H1 (cell line): ENCODE results near the gene DNAH12. TPM values are rescaled to one million over a fixed set of nuclear protein-coding genes. Genes with fewer than 3 reads are reported as not detected.

Experiments used
- CTCF ChIA-PET: fragments of 300-600 bp; sonication (Branson Sonifier 250); formaldehyde crosslinking; loops from one replicate; lab custom pipeline; 2021; ENCODE audit not compliant: partially characterized antibody; lab: Charles Lee
- POLR2A ChIA-PET: fragments of 300-600 bp; sonication (Branson Sonifier 250); formaldehyde crosslinking; loops from one replicate; lab custom pipeline; 2021; ENCODE audit warnings: inconsistent platforms; ENCODE audit not compliant: partially characterized antibody; lab: Charles Lee
- DNase-seq, 2 experiments: peaks; one replicate each; pipeline versions ENCODE4 v3.0.0 to v3.0.0-alpha.2; 2010 to 2022; ENCODE audit warnings: low spot score in 2 of 2, low read depth in 1 of 2, mixed read lengths in 1 of 2
- FAIRE-seq: peaks from 2 replicates; lab custom pipeline; 2011; peaks lifted over from hg19 to GRCh38; lab: Jason Lieb, UNC
- H2AFZ ChIP-seq: 2 replicates; pipeline ENCODE4 v1.8.1; 2012; ENCODE audit warnings: low read length, inconsistent platforms
- H2AK5ac ChIP-seq: 2 replicates; pipeline ENCODE4 v1.6.1; 2013; ENCODE audit warnings: low read depth, low read length
- H2BK120ac ChIP-seq: replicated peaks from 2 replicates; pipeline ENCODE3; 2013; ENCODE audit warnings: low read depth, low read length, inconsistent platforms
- H2BK12ac ChIP-seq: 2 replicates; pipeline ENCODE4 v1.6.1; 2013; ENCODE audit warnings: low read depth, low read length
- H2BK15ac ChIP-seq: 2 replicates; pipeline ENCODE4 v1.6.1; 2013; ENCODE audit warnings: low read length
- H2BK20ac ChIP-seq: 2 replicates; pipeline ENCODE4 v1.6.1; 2013; ENCODE audit warnings: low read length
- H2BK5ac ChIP-seq: 2 replicates; pipeline ENCODE4 v1.6.1; 2013; ENCODE audit warnings: low read depth, low read length
- H3K14ac ChIP-seq: 2 replicates; pipeline ENCODE4 v1.6.1; 2013; ENCODE audit warnings: inconsistent platforms; ENCODE audit not compliant: insufficient read length
- H3K18ac ChIP-seq: 2 replicates; pipeline ENCODE4 v1.6.1; 2013; ENCODE audit warnings: low read length; ENCODE audit errors: extremely low read depth
- H3K23ac ChIP-seq: 2 replicates; pipeline ENCODE4 v1.6.1; 2013; ENCODE audit warnings: inconsistent platforms; ENCODE audit not compliant: insufficient read length
- H3K23me2 ChIP-seq: 2 replicates; pipeline ENCODE4 v1.6.1; 2013; ENCODE audit warnings: low read depth, low read length
- H3K27ac ChIP-seq: 2 replicates; pipeline ENCODE4 v1.6.1; 2011; ENCODE audit warnings: low read depth, low read length, inconsistent platforms
- H3K27me3 ChIP-seq, 4 experiments: replicated peaks in 1 of 4; 1 replicate in 1 of 4; 2 replicates in 3 of 4; pipeline versions ENCODE4 v1.6.1 to v1.8.1; 2011 to 2013; ENCODE audit warnings: low read length in 3 of 4, mild to moderate bottlenecking in 3 of 4, inconsistent platforms in 2 of 4, mixed read lengths in 2 of 4, moderate library complexity in 1 of 4; ENCODE audit not compliant: control insufficient read depth in 3 of 4, insufficient read depth in 3 of 4; ENCODE audit errors: extremely low read depth in 1 of 4
- H3K36me3 ChIP-seq, 4 experiments: 2 replicates each; pipeline versions ENCODE4 v1.6.1 to v1.8.1; 2011 to 2013; ENCODE audit warnings: mild to moderate bottlenecking in 4 of 4, low read length in 3 of 4, moderate library complexity in 2 of 4, control low read depth in 1 of 4, inconsistent platforms in 1 of 4; ENCODE audit not compliant: insufficient read depth in 4 of 4, control insufficient read depth in 2 of 4
- H3K4ac ChIP-seq: replicated peaks from 2 replicates; pipeline ENCODE3; 2013; ENCODE audit warnings: low read length, low read depth, mixed read lengths, inconsistent platforms; ENCODE audit not compliant: insufficient read length
- H3K4me1 ChIP-seq, 4 experiments: replicated peaks in 1 of 4; 1 replicate in 1 of 4; 2 replicates in 3 of 4; pipeline versions ENCODE4 v1.6.1 to v1.8.1; 2011 to 2013; ENCODE audit warnings: low read length in 3 of 4, inconsistent platforms in 2 of 4, mixed read lengths in 1 of 4; ENCODE audit not compliant: insufficient read depth in 4 of 4, control insufficient read depth in 3 of 4
- H3K4me2 ChIP-seq, 2 experiments: 2 replicates each; pipeline versions ENCODE4 v1.6.1 to v1.8.1; 2011 to 2013; ENCODE audit warnings: low read depth in 2 of 2, low read length in 2 of 2, control low read depth in 1 of 2, inconsistent platforms in 1 of 2, mild to moderate bottlenecking in 1 of 2; ENCODE audit not compliant: insufficient read depth in 1 of 2
- H3K4me3 ChIP-seq, 4 experiments: fragments of 200-600, 300-600 bp in 1 of 4; sonication (generic), shearing (Covaris generic), sonication (Bioruptor Twin) in 1 of 4; 2 replicates each; pipeline versions ENCODE4 v1.5.1 to v1.8.1; 2011 to 2016; ENCODE audit warnings: low read length in 4 of 4, low read depth in 3 of 4, control low read depth in 2 of 4, inconsistent platforms in 2 of 4, mild to moderate bottlenecking in 2 of 4, mixed read lengths in 1 of 4, moderate library complexity in 1 of 4; ENCODE audit not compliant: insufficient read depth in 2 of 4; ENCODE audit errors: extremely low read depth in 1 of 4
- H3K56ac ChIP-seq: replicated peaks from 2 replicates; pipeline ENCODE3; 2013; ENCODE audit warnings: low read depth, mild to moderate bottlenecking, mixed read lengths, low read length, inconsistent platforms; ENCODE audit not compliant: insufficient read length
- H3K79me1 ChIP-seq: 2 replicates; pipeline ENCODE4 v1.6.1; 2013; ENCODE audit warnings: low read depth, low read length, control low read depth
- H3K79me2 ChIP-seq, 2 experiments: 2 replicates each; pipeline versions ENCODE4 v1.6.1 to v1.8.1; 2012 to 2013; ENCODE audit warnings: low read length in 2 of 2, mild to moderate bottlenecking in 2 of 2, inconsistent platforms in 1 of 2; ENCODE audit not compliant: insufficient read depth in 2 of 2, control insufficient read depth in 1 of 2
- H3K9ac ChIP-seq, 4 experiments: replicated peaks in 1 of 4; 1 replicate in 1 of 4; 2 replicates in 3 of 4; pipeline versions ENCODE4 v1.6.1 to v1.8.1; 2011 to 2013; ENCODE audit warnings: low read depth in 3 of 4, low read length in 3 of 4, control low read depth in 2 of 4, mild to moderate bottlenecking in 2 of 4, moderate library complexity in 2 of 4, inconsistent platforms in 1 of 4; ENCODE audit errors: extremely low read depth in 1 of 4
- H3K9me3 ChIP-seq, 2 experiments: 2 replicates each; pipeline versions ENCODE4 v1.6.1 to v1.8.1; 2012 to 2013; ENCODE audit warnings: mild to moderate bottlenecking in 2 of 2, moderate library complexity in 2 of 2, control low read depth in 1 of 2, inconsistent platforms in 1 of 2, low read depth in 1 of 2, low read length in 1 of 2, mixed read lengths in 1 of 2; ENCODE audit not compliant: insufficient read depth in 2 of 2
- H4K20me1 ChIP-seq, 2 experiments: replicated peaks in 1 of 2; 2 replicates each; pipeline versions ENCODE3 to v1.8.1; 2011 to 2013; ENCODE audit warnings: inconsistent platforms in 2 of 2, low read length in 2 of 2, mild to moderate bottlenecking in 1 of 2; ENCODE audit not compliant: insufficient read depth in 2 of 2, control insufficient read depth in 1 of 2
- H4K5ac ChIP-seq: 2 replicates; pipeline ENCODE4 v1.6.1; 2013; ENCODE audit warnings: low read length, low read depth, mixed read lengths, inconsistent platforms; ENCODE audit not compliant: insufficient read length
- H4K8ac ChIP-seq: 2 replicates; pipeline ENCODE4 v1.8.0; 2013; ENCODE audit warnings: mild to moderate bottlenecking, moderate library complexity, low read length, inconsistent platforms; ENCODE audit not compliant: insufficient read depth; ENCODE audit errors: extremely low read depth
- H4K91ac ChIP-seq: replicated peaks from 2 replicates; pipeline ENCODE3; 2013; ENCODE audit warnings: low read length, mixed read lengths, inconsistent platforms; ENCODE audit not compliant: insufficient read length
- CBX8 ChIP-seq: fragments of 300-800, 300-1000 bp; sonication (generic); IDR thresholded peaks from 2 replicates; pipeline ENCODE4 v1.7.1; 2016; ENCODE audit warnings: low read depth, low read length, borderline replicate concordance
- CREB1 ChIP-seq: IDR thresholded peaks from 2 replicates; pipeline ENCODE4 v1.6.1; 2012; ENCODE audit warnings: inconsistent platforms
- EP300 ChIP-seq, 2 experiments: IDR thresholded peaks; 1 replicate in 1 of 2; 2 replicates in 1 of 2; pipeline ENCODE4 v1.6.1; 2011 to 2012; ENCODE audit warnings: low read depth in 2 of 2, low read length in 2 of 2, mild to moderate bottlenecking in 2 of 2, borderline replicate concordance in 1 of 2, inconsistent platforms in 1 of 2, moderate library complexity in 1 of 2
- EZH2 ChIP-seq: fragments of 200-600 bp; sonication (generic); IDR thresholded peaks from 2 replicates; pipeline ENCODE4 v1.7.1; 2012; ENCODE audit warnings: low read depth, mild to moderate bottlenecking, moderate library complexity, low read length, inconsistent platforms; ENCODE audit not compliant: severe bottlenecking
- KDM1A ChIP-seq: fragments of 200-600, 300-600 bp; sonication (generic); IDR thresholded peaks from 2 replicates; pipeline ENCODE4 v1.7.1; 2016; ENCODE audit warnings: mild to moderate bottlenecking, low read length, borderline replicate concordance
- KDM5A ChIP-seq: fragments of 200-600 bp; IDR thresholded peaks from 2 replicates; pipeline ENCODE4 v1.7.1; 2012; ENCODE audit warnings: mild to moderate bottlenecking, low read length, inconsistent platforms, mixed read lengths
- POLR2AphosphoS5 ChIP-seq: IDR thresholded peaks from 2 replicates; pipeline ENCODE4 v1.6.1; 2011; ENCODE audit warnings: low read depth, low read length
- RAD21 ChIP-seq, 2 experiments: IDR thresholded peaks in 1 of 2; conservative IDR thresholded peaks in 1 of 2; 2 replicates each; pipeline ENCODE4 v1.6.1; 2011; ENCODE audit warnings: low read depth in 2 of 2, low read length in 2 of 2, improper control_type of control experiment in 1 of 2, inconsistent platforms in 1 of 2, mild to moderate bottlenecking in 1 of 2, moderate library complexity in 1 of 2
- TAF7 ChIP-seq: optimal IDR thresholded peaks from 2 replicates; pipeline ENCODE3; 2011; ENCODE audit warnings: low read depth, mild to moderate bottlenecking, inconsistent platforms, low read length, moderate library complexity, borderline replicate concordance
- TEAD4 ChIP-seq: IDR thresholded peaks from 2 replicates; pipeline ENCODE4 v1.6.1; 2012; ENCODE audit warnings: low read depth, low read length, inconsistent platforms, mixed read lengths
- YY1 ChIP-seq: IDR thresholded peaks from 2 replicates; pipeline ENCODE4 v1.6.1; 2011; ENCODE audit warnings: low read depth, mild to moderate bottlenecking, low read length
- WGBS, 2 experiments: shearing (Covaris generic) in 1 of 2; methylation state at CpG; one replicate each; pipeline versions ENCODE4 v1.1.6 to v1.1.7; 2013 to 2015; ENCODE audit warnings: low lambda C conversion rate in 2 of 2, mixed read lengths in 2 of 2, inconsistent platforms in 1 of 2, low coverage in 1 of 2, missing lambda C conversion rate in 1 of 2; ENCODE audit not compliant: insufficient replicate concordance in 2 of 2, insufficient coverage in 1 of 2, insufficient read length in 1 of 2; ENCODE audit errors: extremely low coverage in 1 of 2, missing lambda C conversion rate in 1 of 2; 5-methylcytosine and 5-hydroxymethylcytosine counted together
- polyA plus RNA-seq, 7 experiments: library from polyadenylated mRNA; depleted of rRNA in 3 of 7; stranded (reverse) in 5 of 7; unstranded in 2 of 7; fragments of >200 nt in 5 of 7; fragments of 200-250 nt in 2 of 7; gene quantifications; 1 replicate in 5 of 7; 2 replicates in 1 of 7; 4 replicates in 1 of 7; pipeline versions ENCODE4 v1.2.1 to v1.2.3, GENCODE V29; 2011 to 2013; ENCODE audit warnings: missing spikeins in 2 of 7, mixed read lengths in 2 of 7
- total RNA-seq: library from RNA; stranded (reverse); fragmentation: NEBNext Ultra II Directional; extraction: Animal tissue kit (Norgen Biotek cat#: 25700); gene quantifications from 2 replicates; pipeline ENCODE4 v1.2.1, GENCODE V29; 2021
- TF ChIP-seq, protein P1 (sequence below): IDR thresholded peaks from 2 replicates; pipeline ENCODE4 v1.6.1; 2011; ENCODE audit warnings: low read length, improper control_type of control experiment

The DNAH12 gene
- total and polyA plus RNA-seq, 2 of the 8 experiments (the other 6 are each of a cell fraction or from before 2014, with no cell fraction given), result not detected

DNA sequence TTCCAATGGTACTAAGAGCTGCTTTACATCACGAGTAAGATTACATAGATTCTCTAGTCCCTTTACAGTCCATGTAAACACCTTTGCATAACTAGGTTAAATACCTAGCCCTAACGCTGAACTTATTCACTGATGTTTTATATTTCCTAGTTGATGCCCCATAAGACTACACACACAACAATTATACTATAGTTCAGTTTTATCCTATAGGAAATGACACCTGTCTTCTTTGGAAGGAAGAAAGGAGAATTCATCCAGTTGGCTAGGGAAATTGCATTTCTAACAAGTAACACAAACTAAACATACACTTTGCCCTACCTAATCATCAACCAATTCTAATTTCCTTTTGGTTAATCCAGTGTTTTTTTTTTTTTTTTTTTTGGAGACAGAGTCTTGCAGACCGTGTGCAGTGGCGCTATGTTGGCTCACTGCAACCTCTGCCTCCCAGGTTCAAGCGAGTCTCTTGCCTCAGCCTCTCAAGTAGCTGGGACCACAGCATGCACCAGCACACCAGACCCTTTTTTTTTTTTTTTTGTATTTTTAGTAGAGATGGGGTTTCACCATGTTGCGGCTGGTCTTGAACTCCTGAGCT lies 25.8 kb upstream of the DNAH12 start:
- H4K5ac ChIP-seq, result no peak overlapping the region
- POLR2A ChIA-PET, result interaction anchor here (0.6 to 4.4 kb wide), 3 partner anchors 10 to 292 kb away, joined by 3 to 39 read pairs (median 3); partner anchors contain the start of gene PDE12
- no peaks in the 10 kb centered on the region for H3K9me3 ChIP-seq
- no peak overlapping the region for H3K9ac ChIP-seq
- no peak for DNase-seq
- H2AFZ ChIP-seq, result no peak overlapping the region
- no peaks in the 10 kb centered on the region for H3K79me1 ChIP-seq
- peaks cover 0 to 2% of the 10 kb centered on the region in 2 experiments for H4K20me1 ChIP-seq
- H2AK5ac ChIP-seq, result no peak overlapping the region
- H3K23me2 ChIP-seq, result no peaks in the 10 kb centered on the region
- no peak overlapping the region for H3K23ac ChIP-seq
- no peak overlapping the region for H3K14ac ChIP-seq
- no peak overlapping the region for H3K4ac ChIP-seq
- no peak overlapping the region for H4K91ac ChIP-seq
- no peaks in the 10 kb centered on the region for H3K27me3 ChIP-seq
- H3K4me2 ChIP-seq, result no peak overlapping the region
- H2BK12ac ChIP-seq, result no peak overlapping the region
- no peak overlapping the region for H3K18ac ChIP-seq
- H3K27ac ChIP-seq, result no peak overlapping the region
- H3K36me3 ChIP-seq, result peaks cover 0 to 40% (median 17%) of the 10 kb centered on the region in 4 experiments; a peak in 7 of 8 replicates
- H4K8ac ChIP-seq, result no peak overlapping the region
- no peak overlapping the region for H2BK5ac ChIP-seq
- no peak overlapping the region for H3K4me3 ChIP-seq
- FAIRE-seq, result no peak
- H3K56ac ChIP-seq, result no peak overlapping the region
- H2BK20ac ChIP-seq, result no peak overlapping the region
- no peaks in the 10 kb centered on the region for H3K4me1 ChIP-seq
- no peak overlapping the region for H2BK15ac ChIP-seq
- no peaks in the 10 kb centered on the region; a peak in 1 of 4 replicates for H3K79me2 ChIP-seq
- H2BK120ac ChIP-seq, result no peak overlapping the region
- WGBS, 2 experiments, result 97% methylated on average over 4 of the region's 6 CpGs; no CpG with 5 or more reads in 1 of the 2 experiments
- CTCF ChIA-PET, result interaction anchor here (1.2 kb wide), 1 partner anchor 12 kb away, joined by 4 read pairs; no protein-coding TSS in a partner anchor
- TF ChIP-seq KDM5A (no peak), TEAD4 (no peak), POLR2AphosphoS5 (no peak), YY1 (no peak), EP300 (IDR thresholded peaks at IDR 0.05; ENCODE audit: borderline replicate concordance in 1 of 2, low read depth in 2 of 2, low read length in 2 of 2) (no peak), RAD21 (IDR thresholded peaks at IDR 0.05 in 1 of 2, conservative IDR thresholded peaks at IDR 0.05 in 1 of 2; ENCODE audit: low read depth in 2 of 2, low read length in 2 of 2) (no peak), EZH2 (no peak), TAF7 (no peak), KDM1A (no peak), CBX8 (no peak), CREB1 (no peak)
- TF ChIP-seq, protein P1, sequence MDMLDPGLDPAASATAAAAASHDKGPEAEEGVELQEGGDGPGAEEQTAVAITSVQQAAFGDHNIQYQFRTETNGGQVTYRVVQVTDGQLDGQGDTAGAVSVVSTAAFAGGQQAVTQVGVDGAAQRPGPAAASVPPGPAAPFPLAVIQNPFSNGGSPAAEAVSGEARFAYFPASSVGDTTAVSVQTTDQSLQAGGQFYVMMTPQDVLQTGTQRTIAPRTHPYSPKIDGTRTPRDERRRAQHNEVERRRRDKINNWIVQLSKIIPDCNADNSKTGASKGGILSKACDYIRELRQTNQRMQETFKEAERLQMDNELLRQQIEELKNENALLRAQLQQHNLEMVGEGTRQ, result no peak
